GM21515 (cell line): ENCODE measurements around the gene ACTR6.
"Not testable (repeated sequence)": the region's sequence is repeated elsewhere in the genome, so short reads cannot be mapped to it uniquely, and the experiment has no call there.

ENCODE experiments used
- ATAC-seq: cut with Tn5 transposase; IDR thresholded peaks from one replicate; pipeline ENCODE4 v1.9.1; 2021; ENCODE audit not compliant: unreplicated experiment

The ACTR6 gene

DNA sequence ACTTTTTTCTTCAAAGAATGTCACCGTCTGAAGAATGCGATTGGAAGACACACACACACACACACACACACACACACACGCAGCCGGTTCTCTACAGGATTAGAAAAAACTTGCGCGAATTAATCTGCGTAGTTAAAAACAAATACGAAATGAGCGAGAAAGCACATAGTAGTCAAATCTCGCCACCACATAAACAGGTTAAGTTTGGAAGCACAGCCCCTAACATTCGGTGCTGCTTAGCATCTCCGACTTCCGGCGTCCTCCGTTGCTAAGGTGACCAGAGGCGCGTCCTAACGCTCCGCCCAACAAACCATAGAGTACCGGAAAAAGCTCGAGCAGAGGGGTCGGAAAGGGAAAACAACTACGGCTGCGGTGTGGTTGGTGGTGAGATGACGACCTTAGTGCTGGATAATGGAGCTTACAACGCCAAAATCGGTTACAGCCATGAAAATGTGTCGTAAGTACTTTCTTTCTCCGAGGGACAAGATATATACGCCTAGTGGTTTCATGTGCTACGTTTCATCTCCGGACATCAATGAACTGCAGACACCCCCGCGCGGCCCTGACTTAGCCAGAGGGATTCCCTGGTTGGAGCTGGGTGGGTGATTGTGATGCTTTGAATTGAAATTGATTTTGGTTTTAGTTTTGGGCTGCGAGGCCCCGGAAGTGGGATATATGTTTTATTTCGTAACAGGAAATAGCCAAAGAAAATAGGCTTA lies at the start of gene ACTR6:
TSS of gene ACTR6 (plus strand) at position 353 of the 719 bp plus-strand sequence. CDS start at position 390, 37 bp downstream.
- ATAC-seq, result peak; percentile 92

DNA sequence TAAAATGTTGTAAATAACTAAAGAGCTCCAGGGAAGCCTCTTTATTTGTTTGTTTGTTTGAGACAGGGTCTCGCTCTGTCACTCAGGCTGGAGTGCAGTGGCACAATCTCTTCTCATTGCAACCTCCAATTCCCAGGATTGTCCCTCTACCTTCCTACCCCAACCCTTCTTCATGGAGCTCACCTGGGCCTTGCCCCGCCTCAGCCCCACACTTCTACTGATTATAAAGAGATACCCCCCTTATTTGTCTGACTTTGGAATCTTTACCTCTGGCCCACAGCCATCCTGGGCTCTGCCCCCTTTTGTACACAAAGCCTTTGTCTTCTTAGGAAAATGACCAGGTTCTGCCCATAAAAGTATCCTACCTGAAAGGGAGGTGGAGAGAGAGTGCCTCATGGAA lies 48.8 kb upstream of the ACTR6 start:
- no peak for ATAC-seq

DNA sequence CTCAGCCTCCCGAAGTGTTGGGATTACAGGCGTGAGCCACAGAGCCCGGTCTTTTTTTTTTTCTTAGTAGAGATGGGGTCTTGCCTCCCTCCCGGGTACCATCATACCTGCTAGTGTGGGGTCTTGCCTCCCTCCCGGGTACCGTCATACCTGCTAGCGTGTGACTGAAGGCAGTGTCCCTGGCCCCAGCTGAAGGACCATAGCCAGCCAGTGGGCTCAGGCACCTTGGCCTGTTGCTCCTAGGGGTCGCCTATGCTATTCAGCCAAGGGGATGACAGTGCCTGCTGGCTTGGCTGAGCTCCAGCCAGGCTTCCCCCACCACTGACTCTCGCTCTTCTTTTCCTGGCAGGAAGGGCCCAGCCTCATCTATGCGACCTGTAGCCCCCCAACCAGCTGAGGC lies 47.5 kb upstream of the ACTR6 start:
- ATAC-seq, result no peak

DNA sequence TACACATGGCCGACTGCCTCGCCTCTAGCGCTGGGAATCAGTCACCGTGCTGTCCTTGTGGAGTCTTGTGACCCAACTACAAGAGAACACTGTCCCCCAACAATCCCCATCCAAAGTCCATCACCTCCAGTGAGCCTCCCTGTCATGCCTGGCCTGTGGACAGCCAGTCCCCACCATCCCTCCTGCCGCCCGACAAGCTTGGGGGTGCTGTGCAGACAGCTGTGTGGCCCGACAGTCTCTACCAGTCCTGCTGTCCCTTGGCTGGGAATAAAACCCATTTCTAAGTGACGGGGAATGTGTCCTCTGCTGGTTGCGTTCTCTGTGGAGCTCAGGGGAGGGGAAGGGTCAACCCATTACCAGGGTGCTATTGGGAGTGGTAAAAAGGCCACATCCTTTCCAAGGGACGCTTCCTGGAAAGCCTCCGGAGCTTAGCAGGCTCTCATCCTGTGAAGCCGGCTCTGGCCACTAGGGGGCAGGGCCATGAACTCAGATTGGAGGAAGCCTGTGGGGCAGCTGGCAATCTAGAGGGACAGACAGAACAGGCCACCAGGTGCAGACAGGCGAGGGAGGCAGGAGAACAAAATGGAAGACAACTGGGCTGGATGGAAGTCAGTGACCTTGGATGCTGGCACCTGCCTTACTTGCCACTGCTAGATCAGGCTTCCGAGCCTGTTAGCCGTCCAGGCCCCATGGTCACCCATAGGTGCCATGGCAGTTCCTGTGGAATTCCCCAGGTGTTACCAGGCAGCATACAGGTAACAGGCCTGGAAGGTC lies 46.0 kb upstream of the ACTR6 start:
- peak; percentile 76 for ATAC-seq

DNA sequence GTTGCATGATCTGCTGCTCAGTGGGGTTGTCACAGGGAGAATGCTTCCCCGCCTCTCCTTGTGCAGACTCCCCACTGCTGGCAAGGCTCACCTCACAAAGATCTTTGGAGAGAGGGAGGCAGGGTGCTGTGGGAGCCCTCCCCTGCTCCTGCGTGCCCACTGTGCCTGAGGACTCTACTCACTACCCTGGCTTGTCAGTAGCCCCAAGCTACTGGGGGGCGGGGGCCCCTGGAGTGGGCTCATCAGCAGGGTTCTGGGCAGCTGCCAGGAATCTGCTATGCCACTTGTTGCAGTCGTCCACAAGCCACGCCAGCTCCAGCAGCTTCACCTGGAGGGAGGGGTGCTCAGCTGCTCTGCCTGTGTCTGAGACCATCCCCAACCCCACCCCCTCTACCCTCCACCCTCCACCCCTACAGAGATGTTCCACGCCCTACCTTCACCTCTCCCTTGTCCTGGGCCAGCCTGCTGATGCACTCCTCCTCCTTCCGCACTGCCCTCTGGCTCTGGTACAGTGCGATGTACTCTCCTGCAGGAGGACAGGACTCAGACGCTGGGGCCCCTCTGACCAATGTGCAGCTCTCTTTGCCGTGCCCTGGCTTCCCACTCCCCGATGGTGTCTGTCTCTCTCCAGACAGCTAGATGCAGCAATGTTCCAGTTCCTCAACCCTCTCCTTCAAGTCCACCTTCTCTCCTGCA lies 43.7 kb upstream of the ACTR6 start:
- ATAC-seq, result no peak

DNA sequence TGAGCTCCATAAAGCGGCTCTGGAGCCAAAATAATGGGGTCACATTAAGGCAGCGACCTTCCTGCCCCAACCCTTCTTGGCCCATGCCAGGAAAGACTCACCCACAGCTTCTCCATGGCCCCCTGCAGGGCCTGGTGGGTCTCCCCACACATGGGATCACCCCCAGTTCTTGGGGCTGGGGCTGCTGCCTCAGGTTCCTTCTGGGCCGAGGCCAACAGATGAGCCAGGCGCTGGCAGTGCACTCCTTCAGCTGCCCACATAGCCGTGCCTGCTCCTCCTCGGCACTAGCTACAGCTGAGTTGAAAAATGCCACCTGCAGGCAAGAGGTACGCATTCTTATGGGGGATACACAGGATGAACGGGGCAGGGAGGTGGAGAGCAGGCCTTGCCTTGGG lies 43.2 kb upstream of the ACTR6 start:
- no peak for ATAC-seq

DNA sequence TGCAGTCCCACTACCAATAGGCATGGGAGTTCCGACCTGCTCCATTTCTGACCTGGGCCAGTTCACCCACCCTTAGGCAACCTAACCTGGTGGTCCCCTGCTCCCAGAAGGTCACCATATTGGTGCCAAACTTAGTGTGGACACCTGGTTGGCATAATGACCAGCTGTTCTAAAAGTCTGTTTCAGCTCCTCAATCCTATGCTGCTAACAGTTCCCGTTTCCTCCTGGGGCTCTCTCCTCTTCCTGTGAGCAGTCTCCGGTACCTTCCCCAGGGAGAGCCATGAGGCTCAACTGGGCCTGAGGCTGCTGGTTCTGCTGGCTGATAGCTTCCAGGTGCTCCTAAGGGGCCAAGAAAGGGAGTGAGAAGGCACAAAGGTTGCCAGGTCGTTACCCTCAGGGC lies 42.1 kb upstream of the ACTR6 start:
- no peak for ATAC-seq

DNA sequence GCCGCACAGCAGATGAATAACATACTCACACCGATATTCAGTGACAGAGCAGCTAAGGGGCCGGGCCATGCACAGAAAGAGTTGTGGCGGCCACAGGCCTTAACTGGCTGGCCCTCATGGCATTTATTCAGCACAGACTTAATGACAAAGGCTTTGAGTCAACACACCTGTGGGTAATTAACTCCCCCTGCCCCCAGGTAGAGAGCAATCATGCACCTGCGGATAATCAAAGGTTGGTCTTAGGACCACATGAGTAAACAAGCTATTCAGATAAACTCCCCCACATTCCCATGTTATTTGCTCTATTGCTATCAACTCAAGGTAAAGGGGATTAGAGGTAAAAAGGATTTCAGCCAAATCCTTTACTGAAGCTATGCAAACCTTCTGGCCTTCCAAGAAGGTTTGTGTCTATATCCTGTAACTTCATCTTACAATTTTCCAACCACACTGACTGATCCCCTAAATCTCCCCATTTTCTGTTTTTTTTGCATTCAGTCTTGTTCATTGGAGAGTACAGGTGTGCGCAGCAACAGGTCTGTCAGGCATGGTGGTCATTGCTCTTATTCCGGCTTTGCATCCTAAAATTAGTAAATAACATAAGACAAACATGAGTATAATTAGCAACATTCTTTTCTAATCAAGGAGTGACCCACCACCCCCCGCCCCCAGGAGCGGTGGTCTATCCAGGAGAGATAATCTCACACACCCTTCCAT lies 41.1 kb upstream of the ACTR6 start:
- ATAC-seq, result no peak

DNA sequence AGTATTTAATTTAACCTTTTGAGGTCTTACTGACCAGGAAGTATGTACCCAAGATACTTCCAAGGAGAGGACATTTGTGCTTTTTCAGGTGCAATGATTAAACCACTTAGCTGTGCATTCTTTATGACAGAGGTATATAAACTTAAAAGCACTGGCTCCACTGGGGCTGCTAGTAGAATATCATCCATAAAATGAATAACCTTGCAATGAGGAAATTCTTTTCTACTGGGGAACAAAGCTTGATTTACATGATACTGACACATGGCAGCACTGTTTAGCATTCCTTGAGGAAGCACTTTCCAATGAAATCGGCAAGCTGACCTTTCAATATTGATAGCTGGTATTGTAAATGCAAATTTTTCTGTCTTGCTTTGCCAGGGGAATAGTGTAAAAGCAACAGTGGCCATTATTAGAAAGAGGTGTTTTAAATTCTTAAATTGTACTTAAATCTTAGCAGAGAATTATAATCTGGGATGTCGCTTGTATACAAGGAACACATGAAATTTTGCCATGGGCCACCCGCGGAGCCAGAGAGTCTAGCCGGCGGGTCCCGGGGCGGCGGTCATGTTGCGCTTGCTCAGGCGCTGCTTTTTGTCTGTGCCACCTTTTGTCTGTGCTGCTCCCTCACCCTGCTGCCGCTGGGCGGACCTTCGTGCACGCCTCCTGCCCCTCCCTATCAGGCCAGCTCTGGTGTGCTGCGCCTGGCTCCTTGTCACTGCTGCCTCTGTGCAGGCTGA lies 37.0 kb upstream of the ACTR6 start:
- ATAC-seq, result peak; percentile 99

DNA sequence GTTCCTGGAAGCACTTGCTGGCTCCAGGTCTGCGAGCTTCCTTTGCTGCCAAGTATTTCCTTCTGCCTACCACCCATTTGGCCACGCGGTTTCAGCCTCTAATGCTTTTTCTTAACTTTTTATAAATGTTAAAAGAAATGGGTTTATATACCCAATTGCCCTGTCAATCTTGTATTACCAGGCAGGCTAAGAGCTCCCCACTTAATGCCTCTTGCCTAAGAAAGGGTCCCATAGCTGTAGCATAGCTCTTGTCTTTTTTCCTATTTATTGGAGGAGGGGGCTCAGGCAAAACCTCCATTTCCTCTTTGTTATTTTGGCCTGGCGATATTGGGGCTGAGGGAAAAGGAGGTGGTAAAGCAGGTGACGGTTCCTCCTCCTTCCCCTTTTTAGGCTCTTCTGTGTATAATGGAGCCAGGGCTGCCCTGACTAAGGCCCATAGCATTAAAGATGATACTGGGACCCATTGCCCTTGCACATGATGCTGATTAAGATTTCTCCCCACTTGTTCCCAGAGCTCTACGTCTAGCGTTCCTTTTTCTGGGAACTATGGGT lies 36.4 kb upstream of the ACTR6 start:
- peak; percentile 15 for ATAC-seq

DNA sequence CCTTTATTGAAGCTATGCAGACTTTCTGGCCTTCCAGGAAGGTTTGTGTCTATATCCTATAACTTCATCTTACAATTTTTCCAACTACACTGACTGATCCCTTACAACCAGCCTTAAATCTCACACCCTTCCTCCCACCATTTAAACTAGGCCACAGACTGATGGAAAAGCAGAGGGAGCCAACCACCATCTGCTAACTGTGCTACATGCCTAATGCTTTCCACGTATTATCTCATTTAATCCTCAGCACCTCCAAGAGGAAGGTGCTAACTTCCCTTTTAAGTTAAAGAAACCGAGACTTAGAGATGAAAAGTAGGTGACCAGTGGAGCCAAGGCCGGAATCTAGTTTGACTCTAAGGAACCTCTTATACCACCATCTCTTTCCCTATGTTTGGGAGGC lies 35.3 kb upstream of the ACTR6 start:
- ATAC-seq, result no peak

DNA sequence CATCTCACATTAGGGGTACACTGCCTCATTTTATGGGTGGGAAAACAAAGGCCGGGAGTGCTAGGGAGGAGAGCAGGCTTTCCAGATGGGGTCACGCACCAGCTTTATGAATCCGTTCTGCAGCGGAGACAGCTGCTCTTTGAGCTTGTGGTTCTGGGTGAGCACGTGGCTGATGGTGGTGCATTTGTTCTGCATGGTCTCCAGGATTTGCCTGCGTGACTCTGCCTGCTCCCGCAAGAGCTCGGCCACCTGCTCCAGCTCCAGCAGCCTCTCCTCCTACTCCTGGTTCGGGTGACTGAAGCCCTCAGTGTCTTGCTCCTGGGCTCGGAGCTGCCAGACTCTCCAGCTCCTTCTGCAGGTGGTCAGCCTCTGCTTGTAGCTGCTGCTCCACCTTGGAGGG lies 34.4 kb upstream of the ACTR6 start:
- no peak for ATAC-seq

DNA sequence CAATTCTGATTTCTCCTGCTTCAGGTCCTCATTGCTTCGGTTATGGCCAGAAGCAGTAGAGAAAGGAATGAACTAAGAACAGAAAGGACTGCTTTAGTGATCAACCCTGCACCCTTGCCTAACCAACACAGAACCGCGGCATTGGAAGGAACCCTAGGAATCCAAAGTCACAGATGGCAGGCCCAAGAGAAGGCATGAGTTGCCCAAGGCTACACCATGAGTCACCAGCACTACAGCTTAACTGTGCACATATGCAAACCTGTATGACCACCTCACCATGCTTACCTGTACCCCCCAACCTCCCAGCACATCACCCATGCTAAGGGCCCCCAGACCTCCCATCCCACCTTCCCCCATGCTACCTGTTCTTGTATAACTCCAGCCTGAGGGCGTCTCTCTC lies 32.1 kb upstream of the ACTR6 start:
- ATAC-seq, result no peak

DNA sequence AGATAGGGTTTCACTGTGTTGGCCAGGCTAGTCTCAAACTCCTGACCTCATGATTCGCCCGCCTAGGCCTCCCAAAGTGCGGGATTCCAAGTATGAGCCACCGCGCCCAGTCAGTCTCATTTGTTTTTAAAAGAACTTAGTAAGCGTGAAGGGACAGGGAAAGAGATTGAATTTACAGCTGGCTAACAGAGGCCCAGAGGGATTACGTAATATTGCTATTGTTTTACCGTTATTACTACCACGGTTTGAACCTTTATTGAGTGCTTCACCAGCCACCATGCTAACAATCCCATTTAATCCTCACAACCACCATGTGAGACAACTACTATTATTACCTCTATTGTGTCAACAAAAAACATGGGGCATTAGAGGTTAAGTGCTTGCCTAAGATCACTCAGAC lies 31.3 kb upstream of the ACTR6 start:
- no peak for ATAC-seq

DNA sequence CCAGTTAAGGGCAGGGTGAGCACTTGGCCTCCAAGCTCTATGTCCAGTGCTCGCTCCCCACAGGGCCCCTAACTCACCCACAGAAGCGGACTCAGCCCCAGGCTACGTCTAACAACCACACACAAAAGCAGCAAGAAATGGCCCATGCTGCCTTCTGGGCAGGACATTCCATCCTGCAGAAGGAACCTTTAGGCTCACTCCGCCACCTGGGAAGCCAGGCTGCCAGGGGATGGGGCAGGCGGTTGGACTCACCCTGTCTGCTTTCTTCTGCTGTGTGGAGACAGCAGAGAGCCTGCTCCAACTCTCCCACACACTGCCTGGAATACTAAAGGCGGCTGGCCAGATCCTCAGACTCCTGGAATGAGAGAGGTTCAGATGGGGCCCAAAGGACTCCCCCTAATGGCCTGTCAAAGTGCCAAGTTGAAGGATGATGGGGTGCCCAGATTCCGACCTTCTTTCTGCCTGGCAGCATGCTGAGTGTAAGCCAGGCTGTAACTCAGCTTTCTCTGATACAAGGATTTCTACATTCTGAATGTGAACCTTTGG lies 30.2 kb upstream of the ACTR6 start:
- no peak for ATAC-seq

DNA sequence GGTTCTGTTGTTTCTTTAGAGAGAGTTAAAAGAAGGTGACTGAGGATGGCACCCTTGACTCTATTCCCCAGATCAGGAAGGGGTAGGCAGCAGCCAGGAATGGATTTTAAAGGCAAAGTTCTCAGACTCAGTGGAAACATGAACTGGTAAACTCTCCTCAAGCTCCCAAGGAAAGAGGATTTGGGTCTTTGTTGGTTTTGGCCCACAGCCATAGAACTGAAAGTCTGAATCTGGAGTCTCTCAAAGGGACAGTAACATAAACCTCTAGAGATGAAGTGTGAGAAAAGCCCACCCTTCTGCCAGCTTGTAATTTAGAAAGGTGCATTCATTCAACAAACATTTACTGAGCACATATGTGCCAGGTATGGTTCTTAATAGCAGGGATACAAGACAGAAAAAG lies 29.4 kb upstream of the ACTR6 start:
- no peak for ATAC-seq

DNA sequence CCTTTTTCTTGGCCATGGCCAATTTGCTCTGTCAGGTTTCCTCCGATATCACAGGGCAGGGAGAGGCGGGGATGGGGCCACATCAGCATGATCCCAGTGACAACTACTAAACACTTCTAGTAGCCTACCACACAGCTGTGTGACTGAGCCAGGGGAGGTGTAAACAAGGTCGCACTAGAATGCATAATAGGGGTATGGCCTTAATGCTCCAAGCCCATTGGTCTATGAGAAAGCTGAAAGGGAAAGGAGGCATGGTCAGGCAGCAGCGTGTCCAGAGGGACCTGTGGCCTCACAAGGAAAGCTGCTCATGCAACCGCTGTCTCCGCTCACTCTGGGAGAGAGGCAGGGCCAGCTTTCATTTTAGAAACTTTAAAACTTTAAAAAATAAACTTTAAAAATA lies 27.5 kb upstream of the ACTR6 start:
- ATAC-seq, result no peak

DNA sequence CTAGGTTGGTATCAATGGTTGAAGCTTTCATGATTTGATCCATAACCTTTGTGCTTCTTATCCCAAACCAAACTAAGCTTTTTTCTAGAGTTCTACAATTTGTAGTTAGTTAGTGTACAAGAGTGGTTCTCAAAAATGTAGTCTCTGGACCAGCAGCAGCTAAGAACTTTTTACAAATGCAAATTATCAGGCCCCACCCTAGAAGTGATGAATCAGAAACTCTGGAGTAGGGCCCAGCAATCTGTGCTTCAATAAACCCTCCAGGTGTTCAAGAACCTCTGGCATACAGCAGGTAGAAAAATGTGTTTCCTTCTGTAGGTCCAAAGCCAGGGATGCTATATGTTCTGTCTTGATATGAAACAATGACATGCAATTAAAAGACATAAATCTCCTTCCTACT lies 26.1 kb upstream of the ACTR6 start:
- no peak for ATAC-seq

DNA sequence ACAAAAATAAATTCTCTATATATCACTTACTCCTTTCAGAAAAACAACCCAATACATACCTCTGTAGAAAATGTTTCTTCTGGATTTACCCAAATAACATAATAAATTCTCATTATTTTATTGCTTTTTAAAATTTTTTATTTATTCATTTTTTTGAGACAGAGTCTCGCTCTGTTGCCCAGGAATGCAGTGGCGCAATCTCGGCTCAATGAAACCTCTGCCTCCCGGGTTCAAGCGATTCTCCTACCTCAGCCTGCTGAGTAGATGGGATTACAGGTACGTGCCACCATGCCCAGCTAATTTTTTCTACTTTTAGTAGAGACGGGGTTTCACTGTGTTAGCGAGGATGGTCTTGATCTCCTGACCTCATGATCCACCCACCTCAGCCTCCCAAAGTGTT lies 24.1 kb upstream of the ACTR6 start:
- ATAC-seq, result not testable (repeated sequence)

DNA sequence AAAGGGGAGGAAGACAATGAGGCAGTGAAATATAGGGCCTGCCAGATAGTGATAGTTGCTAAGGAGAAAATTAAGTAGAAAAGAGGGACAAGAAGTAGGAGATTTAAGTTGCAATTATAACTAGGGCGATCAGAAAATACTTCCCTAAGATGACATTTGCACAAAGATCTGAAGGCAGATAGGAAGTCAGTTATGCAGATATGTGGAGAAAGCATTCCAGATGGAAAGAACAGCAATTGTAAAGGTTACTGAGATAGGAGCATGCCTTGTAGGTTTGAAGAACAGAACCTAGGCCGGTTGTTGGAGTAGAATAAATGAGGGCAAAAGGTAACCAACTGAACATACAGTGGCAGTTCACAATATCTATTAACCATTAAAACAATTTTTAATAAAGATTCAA lies 21.4 kb upstream of the ACTR6 start:
- no peak for ATAC-seq
